A549 (cell line): ENCODE data around the gene CBFA2T3. TPM values are rescaled to one million over a fixed set of nuclear protein-coding genes. Genes with fewer than 3 reads are reported as not detected.

ENCODE experiments used
- ATAC-seq, 2 experiments: fragments of 200-7000 bp in 1 of 2; fragments of >200 bp in 1 of 2; cut with Nextera tagmentation in 1 of 2; cut with Tn5 transposase in 1 of 2; 3 replicates each; pipeline versions ENCODE4 v1.8.0 to v1.9.1; 2018 to 2020; ENCODE audit warnings: mild to moderate bottlenecking in 1 of 2, moderate library complexity in 1 of 2
- CTCF ChIA-PET: fragments of 300-600 bp; sonication (Branson Sonifier 250); formaldehyde crosslinking; extraction: SDS; loops from one replicate; lab custom pipeline; 2021; ENCODE audit warnings: antibody characterized with exemption, inconsistent platforms; lab: Yijun Ruan, JAX
- POLR2A ChIA-PET: fragments of 350-600 bp; formaldehyde crosslinking; extraction: SDS; loops from one replicate; lab custom pipeline; 2021; ENCODE audit warnings: antibody characterized with exemption, inconsistent platforms; lab: Yijun Ruan, JAX
- DNase-seq, 2 experiments: peaks; one replicate each; pipeline versions ENCODE4 v3.0.0 to v3.0.0-alpha.2; 2011 to 2016; ENCODE audit warnings: low read depth in 1 of 2, low spot score in 1 of 2
- FAIRE-seq: peaks from 2 replicates; lab custom pipeline; 2011; peaks lifted over from hg19 to GRCh38; lab: Jason Lieb, UNC
- H3K27ac ChIP-seq, 2 experiments: fragments of >200 bp; sonication (Bioruptor Twin); formaldehyde crosslinking; 3 replicates each; pipeline ENCODE4 v1.5.1; 2016 to 2017
- H3K4me1 ChIP-seq: fragments of >200 bp; sonication (Bioruptor Twin); formaldehyde crosslinking; 3 replicates; pipeline ENCODE4 v1.6.1; 2016
- H3K4me2 ChIP-seq: fragments of >200 bp; sonication (Bioruptor Twin); formaldehyde crosslinking; 3 replicates; pipeline ENCODE4 v1.6.1; 2016
- H3K4me3 ChIP-seq: fragments of >200 bp; sonication (Bioruptor Twin); formaldehyde crosslinking; 3 replicates; pipeline ENCODE4 v1.5.1; 2016
- H3K9me3 ChIP-seq: fragments of >200 bp; sonication (Bioruptor Twin); formaldehyde crosslinking; 3 replicates; pipeline ENCODE4 v1.6.1; 2016
- CHD4 ChIP-seq: fragments of 200-600 bp; sonication (generic); IDR thresholded peaks from 2 replicates; pipeline ENCODE4 v1.6.1; 2016; ENCODE audit warnings: antibody characterized with exemption, mild to moderate bottlenecking, borderline replicate concordance
- EHF ChIP-seq: fragments of 250-450 bp; sonication (Bioruptor Pico); IDR thresholded peaks from 2 replicates; pipeline ENCODE4 v1.5.0; 2020; ENCODE audit warnings: mild to moderate bottlenecking
- EHMT2 ChIP-seq: fragments of 200-600 bp; sonication (generic); IDR thresholded peaks from 2 replicates; pipeline ENCODE4 v1.6.1; 2016; ENCODE audit warnings: antibody characterized with exemption, low read depth, mild to moderate bottlenecking, moderate library complexity
- ESRRA ChIP-seq: fragments of 150-350 bp; IDR thresholded peaks from 2 replicates; pipeline ENCODE4 v1.6.1; 2014; ENCODE audit warnings: mild to moderate bottlenecking, low read length, borderline replicate concordance
- FOSB ChIP-seq: fragments of 250-450 bp; sonication (Bioruptor Pico); IDR thresholded peaks from 2 replicates; pipeline ENCODE4 v1.5.0; 2020; ENCODE audit warnings: mild to moderate bottlenecking, moderate library complexity
- FOSL2 ChIP-seq, 2 experiments: fragments of 450-650 bp in 1 of 2; fragments of >200 bp in 1 of 2; sonication (Bioruptor Twin) in 1 of 2; formaldehyde crosslinking; IDR thresholded peaks; 2 replicates each; pipeline versions ENCODE4 v1.5.0 to v1.6.1; 2016 to 2020; ENCODE audit warnings: mild to moderate bottlenecking in 1 of 2, moderate library complexity in 1 of 2
- GATA3 ChIP-seq: IDR thresholded peaks from 2 replicates; pipeline ENCODE4 v1.6.1; 2012; ENCODE audit warnings: borderline replicate concordance
- HOXB13 ChIP-seq: fragments of 250-450 bp; sonication (Bioruptor Pico); IDR thresholded peaks from 2 replicates; pipeline ENCODE4 v1.5.0; 2020; ENCODE audit warnings: low read depth, mild to moderate bottlenecking, moderate library complexity
- JUN ChIP-seq, 2 experiments: fragments of >200 bp; sonication (Bioruptor Twin); formaldehyde crosslinking; IDR thresholded peaks; 2 replicates in 1 of 2; 3 replicates in 1 of 2; pipeline ENCODE4 v1.6.1; 2016 to 2017
- KDM1A ChIP-seq: fragments of 200-600 bp; sonication (generic); IDR thresholded peaks from 2 replicates; pipeline ENCODE4 v1.6.1; 2016; ENCODE audit warnings: low read depth, mild to moderate bottlenecking
- KDM5A ChIP-seq: fragments of 200-600 bp; sonication (generic); IDR thresholded peaks from 2 replicates; pipeline ENCODE4 v1.6.1; 2016; ENCODE audit warnings: antibody characterized with exemption, mild to moderate bottlenecking
- MAZ ChIP-seq: fragments of 150-350 bp; IDR thresholded peaks from 2 replicates; pipeline ENCODE4 v1.6.1; 2014; ENCODE audit warnings: antibody characterized with exemption, low read depth, low read length, borderline replicate concordance
- NPAS2 ChIP-seq: fragments of 250-450 bp; sonication (Bioruptor Pico); IDR thresholded peaks from 2 replicates; pipeline ENCODE4 v1.8.0; 2022; ENCODE audit warnings: mild to moderate bottlenecking, moderate library complexity, borderline replicate concordance
- POLR2AphosphoS2 ChIP-seq: conservative IDR thresholded peaks from 2 replicates; pipeline ENCODE4 v1.6.1; 2012; ENCODE audit warnings: low read length, improper control_type of control experiment, inconsistent platforms
- RARB ChIP-seq: fragments of 250-450 bp; sonication (Bioruptor Pico); IDR thresholded peaks from 2 replicates; pipeline ENCODE4 v1.8.0; 2021; ENCODE audit warnings: mild to moderate bottlenecking, moderate library complexity
- RFX5 ChIP-seq: fragments of 450-650 bp; IDR thresholded peaks from 2 replicates; pipeline ENCODE4 v1.7.1; 2014; ENCODE audit warnings: antibody characterized with exemption, mild to moderate bottlenecking, moderate library complexity
- TP53 ChIP-seq: fragments of 250-450 bp; sonication (Bioruptor Pico); IDR thresholded peaks from 2 replicates; pipeline ENCODE4 v1.5.0; 2021; ENCODE audit warnings: mild to moderate bottlenecking, moderate library complexity
- ZNF302 ChIP-seq: fragments of 250-450 bp; sonication (Bioruptor Pico); IDR thresholded peaks from 2 replicates; pipeline ENCODE4 v1.9.0; 2021; ENCODE audit warnings: inconsistent platforms, mild to moderate bottlenecking, moderate library complexity
- ZSCAN20 ChIP-seq: fragments of 250-450 bp; sonication (Bioruptor Pico); IDR thresholded peaks from 2 replicates; pipeline ENCODE4 v1.8.0; 2022; ENCODE audit warnings: mild to moderate bottlenecking, moderate library complexity
- WGBS: methylation state at CpG from one replicate; pipeline ENCODE4 v1.1.6; 2017; ENCODE audit errors: missing lambda C conversion rate; 5-methylcytosine and 5-hydroxymethylcytosine counted together
- polyA plus RNA-seq, 4 experiments: library from polyadenylated mRNA; depleted of rRNA in 3 of 4; stranded (reverse); fragments of >200 nt; fragmentation: RNase III in 1 of 4; extraction: RNeasy Plus Mini Kit Qiagen cat#74134 plus additional on column Dnase treatment in 1 of 4; gene quantifications; 2 replicates in 3 of 4; 3 replicates in 1 of 4; pipeline ENCODE4 v1.2.3, GENCODE V29; 2011 to 2017
- TF ChIP-seq, protein P1 (sequence below): fragments of 450-650 bp; IDR thresholded peaks from 2 replicates; pipeline ENCODE4 v1.6.1; 2014; ENCODE audit warnings: antibody characterized with exemption
- TF ChIP-seq, protein P2 (sequence below): fragments of >200 bp; sonication (Bioruptor Twin); formaldehyde crosslinking; IDR thresholded peaks from 3 replicates; pipeline ENCODE4 v1.5.1; 2016
- TF ChIP-seq, protein P3 (sequence below): fragments of >200 bp; sonication (Bioruptor Twin); formaldehyde crosslinking; IDR thresholded peaks from 2 replicates; pipeline ENCODE4 v1.6.1; 2016
- TF ChIP-seq, protein P4 (sequence below): IDR thresholded peaks from 2 replicates; pipeline ENCODE4 v1.6.1; 2012; ENCODE audit warnings: low read depth, borderline replicate concordance
- TF ChIP-seq, protein P5 (sequence below): fragments of 200-600 bp; sonication (generic); IDR thresholded peaks from 2 replicates; pipeline ENCODE4 v1.6.1; 2016; ENCODE audit warnings: antibody characterized with exemption, mild to moderate bottlenecking, moderate library complexity

The CBFA2T3 gene
- polyA plus RNA-seq, 2 of the 4 experiments (the other 2 are of a cell fraction), result 0.08 TPM; not detected in 1

DNA sequence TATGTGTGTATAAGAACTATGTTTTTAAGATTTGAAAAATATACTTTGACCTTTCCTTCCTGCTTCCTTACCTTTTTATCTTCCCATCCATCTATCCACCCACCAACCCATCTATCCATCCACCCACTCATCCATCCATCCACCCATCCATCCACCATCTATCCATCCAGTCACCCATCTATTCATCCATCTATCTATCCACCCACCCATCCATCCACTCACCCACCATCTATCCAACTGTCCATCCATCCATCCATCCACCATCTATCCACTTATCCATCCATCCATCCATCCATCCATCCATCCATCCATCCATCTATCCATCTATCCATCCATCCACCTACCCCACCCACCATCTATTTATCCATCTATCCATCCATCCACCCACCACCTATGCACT lies 12.4 kb downstream of the CBFA2T3 start:
- no peaks in the 10 kb centered on the region for H3K9me3 ChIP-seq
- ChIA-PET POLR2A (no interaction called here), CTCF (no interaction called here)
- TF ChIP-seq KDM1A (no peak), HOXB13 (CRISPR knock-in tag) (no peak), GATA3 (no peak), NPAS2 (no peak), CHD4 (no peak)
- TF ChIP-seq, protein P1, sequence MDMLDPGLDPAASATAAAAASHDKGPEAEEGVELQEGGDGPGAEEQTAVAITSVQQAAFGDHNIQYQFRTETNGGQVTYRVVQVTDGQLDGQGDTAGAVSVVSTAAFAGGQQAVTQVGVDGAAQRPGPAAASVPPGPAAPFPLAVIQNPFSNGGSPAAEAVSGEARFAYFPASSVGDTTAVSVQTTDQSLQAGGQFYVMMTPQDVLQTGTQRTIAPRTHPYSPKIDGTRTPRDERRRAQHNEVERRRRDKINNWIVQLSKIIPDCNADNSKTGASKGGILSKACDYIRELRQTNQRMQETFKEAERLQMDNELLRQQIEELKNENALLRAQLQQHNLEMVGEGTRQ, result no peak
- TF ChIP-seq, protein P2, sequence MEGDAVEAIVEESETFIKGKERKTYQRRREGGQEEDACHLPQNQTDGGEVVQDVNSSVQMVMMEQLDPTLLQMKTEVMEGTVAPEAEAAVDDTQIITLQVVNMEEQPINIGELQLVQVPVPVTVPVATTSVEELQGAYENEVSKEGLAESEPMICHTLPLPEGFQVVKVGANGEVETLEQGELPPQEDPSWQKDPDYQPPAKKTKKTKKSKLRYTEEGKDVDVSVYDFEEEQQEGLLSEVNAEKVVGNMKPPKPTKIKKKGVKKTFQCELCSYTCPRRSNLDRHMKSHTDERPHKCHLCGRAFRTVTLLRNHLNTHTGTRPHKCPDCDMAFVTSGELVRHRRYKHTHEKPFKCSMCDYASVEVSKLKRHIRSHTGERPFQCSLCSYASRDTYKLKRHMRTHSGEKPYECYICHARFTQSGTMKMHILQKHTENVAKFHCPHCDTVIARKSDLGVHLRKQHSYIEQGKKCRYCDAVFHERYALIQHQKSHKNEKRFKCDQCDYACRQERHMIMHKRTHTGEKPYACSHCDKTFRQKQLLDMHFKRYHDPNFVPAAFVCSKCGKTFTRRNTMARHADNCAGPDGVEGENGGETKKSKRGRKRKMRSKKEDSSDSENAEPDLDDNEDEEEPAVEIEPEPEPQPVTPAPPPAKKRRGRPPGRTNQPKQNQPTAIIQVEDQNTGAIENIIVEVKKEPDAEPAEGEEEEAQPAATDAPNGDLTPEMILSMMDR, result no peak
- TF ChIP-seq, protein P3, sequence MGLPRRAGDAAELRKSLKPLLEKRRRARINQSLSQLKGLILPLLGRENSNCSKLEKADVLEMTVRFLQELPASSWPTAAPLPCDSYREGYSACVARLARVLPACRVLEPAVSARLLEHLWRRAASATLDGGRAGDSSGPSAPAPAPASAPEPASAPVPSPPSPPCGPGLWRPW, result no peak
- TF ChIP-seq, protein P4, sequence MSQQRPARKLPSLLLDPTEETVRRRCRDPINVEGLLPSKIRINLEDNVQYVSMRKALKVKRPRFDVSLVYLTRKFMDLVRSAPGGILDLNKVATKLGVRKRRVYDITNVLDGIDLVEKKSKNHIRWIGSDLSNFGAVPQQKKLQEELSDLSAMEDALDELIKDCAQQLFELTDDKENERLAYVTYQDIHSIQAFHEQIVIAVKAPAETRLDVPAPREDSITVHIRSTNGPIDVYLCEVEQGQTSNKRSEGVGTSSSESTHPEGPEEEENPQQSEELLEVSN, result no peak
- TF ChIP-seq, all 56 proteins: peak for 0
- no peaks in the 10 kb centered on the region for H3K4me1 ChIP-seq
- ATAC-seq (no peak), DNase-seq (no peak), FAIRE-seq (no peak)
- H3K4me2 ChIP-seq, result no peak overlapping the region
- no peak overlapping the region for H3K27ac ChIP-seq
- no peak overlapping the region for H3K4me3 ChIP-seq

DNA sequence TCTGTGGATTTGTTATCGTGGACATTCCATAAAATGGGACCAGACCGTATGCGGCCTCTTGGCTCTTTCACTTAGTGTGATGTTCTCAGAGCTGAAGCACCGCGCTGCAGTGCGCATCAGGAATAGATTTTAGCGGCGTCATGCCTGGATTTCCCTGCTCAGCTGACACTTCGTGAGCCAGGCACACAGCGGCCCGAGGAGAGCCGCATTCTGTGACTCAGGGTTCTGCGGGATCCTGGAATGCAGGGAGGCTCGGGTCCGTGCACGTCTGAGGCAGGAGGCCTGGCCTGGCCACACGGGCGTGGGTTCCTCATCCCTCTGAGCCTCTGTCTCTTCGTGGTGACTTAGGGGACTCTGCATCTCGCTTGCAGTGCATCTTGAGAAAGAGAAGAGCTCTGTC lies 13.4 kb downstream of the CBFA2T3 start:
- no peaks in the 10 kb centered on the region for H3K9me3 ChIP-seq
- 45% methylated on average over 18 of the region's 20 CpGs for WGBS
- no peak overlapping the region for H3K27ac ChIP-seq
- DNase-seq, result no peak
- H3K4me1 ChIP-seq, result no peaks in the 10 kb centered on the region
- no peak overlapping the region for H3K4me3 ChIP-seq
- no peak for TF ChIP-seq POLR2AphosphoS2
- no peak for TF ChIP-seq RFX5
- H3K4me2 ChIP-seq, result no peak overlapping the region
- CTCF ChIA-PET, result no interaction called here
- POLR2A ChIA-PET, result no interaction called here
- no peak for FAIRE-seq
- ATAC-seq, result peak in 1 of 2 experiments; percentile 30; a peak in 2 of 6 replicates

DNA sequence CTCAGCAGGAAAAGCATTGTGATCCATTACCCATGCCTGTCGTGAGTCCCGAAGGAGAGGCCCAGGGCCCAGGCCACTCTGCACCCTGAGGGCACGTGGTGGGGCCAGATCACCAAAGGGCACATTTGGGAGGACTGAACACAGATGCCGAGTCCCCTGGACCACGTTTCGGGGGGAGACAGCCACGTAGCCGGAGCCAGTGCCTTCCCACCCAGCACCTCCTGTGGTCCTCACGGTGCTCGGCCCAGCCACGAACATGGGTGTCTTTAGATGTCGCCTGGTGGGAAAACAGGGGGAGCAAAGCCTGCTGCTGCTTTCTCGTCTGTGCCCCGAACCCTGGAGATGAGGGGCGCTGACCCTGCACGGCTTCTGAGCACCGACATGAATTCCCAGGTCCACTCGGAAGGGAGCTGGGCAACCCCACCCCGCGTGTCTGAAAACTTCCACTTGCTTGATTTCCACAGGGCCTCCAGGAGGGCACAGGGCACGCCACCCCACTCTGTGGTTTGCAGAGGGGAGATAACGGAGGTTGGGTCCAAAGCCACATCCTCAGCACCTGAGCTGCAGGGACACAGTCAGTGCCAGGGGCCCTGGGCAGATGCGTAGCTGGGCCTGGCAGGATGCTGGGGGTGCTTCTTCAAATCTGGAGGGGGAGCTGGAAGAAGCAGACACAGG lies 14.4 kb downstream of the CBFA2T3 start:
- POLR2A ChIA-PET, result no interaction called here
- CTCF ChIA-PET, result no interaction called here
- FAIRE-seq (no peak), DNase-seq (no peak), ATAC-seq (no peak)
- no peaks in the 10 kb centered on the region for H3K9me3 ChIP-seq
- H3K4me2 ChIP-seq, result no peak overlapping the region
- H3K4me1 ChIP-seq, result no peaks in the 10 kb centered on the region
- WGBS, result 36% methylated on average over 22 of the region's 23 CpGs
- TF ChIP-seq TP53 (CRISPR knock-in tag), result no peak
- no peak for TF ChIP-seq EHMT2
- TF ChIP-seq ZSCAN20, result no peak
- TF ChIP-seq GATA3, result no peak
- TF ChIP-seq RARB (CRISPR knock-in tag), result no peak
- no peak for TF ChIP-seq FOSB (CRISPR knock-in tag)
- no peak for TF ChIP-seq KDM5A
- TF ChIP-seq, protein P4, result no peak
- no peak for TF ChIP-seq FOSL2 (IDR thresholded peaks at IDR 0.05)
- no peak for TF ChIP-seq FOSL2 (CRISPR knock-in tag; IDR thresholded peaks at IDR 0.05)
- TF ChIP-seq, protein P5, sequence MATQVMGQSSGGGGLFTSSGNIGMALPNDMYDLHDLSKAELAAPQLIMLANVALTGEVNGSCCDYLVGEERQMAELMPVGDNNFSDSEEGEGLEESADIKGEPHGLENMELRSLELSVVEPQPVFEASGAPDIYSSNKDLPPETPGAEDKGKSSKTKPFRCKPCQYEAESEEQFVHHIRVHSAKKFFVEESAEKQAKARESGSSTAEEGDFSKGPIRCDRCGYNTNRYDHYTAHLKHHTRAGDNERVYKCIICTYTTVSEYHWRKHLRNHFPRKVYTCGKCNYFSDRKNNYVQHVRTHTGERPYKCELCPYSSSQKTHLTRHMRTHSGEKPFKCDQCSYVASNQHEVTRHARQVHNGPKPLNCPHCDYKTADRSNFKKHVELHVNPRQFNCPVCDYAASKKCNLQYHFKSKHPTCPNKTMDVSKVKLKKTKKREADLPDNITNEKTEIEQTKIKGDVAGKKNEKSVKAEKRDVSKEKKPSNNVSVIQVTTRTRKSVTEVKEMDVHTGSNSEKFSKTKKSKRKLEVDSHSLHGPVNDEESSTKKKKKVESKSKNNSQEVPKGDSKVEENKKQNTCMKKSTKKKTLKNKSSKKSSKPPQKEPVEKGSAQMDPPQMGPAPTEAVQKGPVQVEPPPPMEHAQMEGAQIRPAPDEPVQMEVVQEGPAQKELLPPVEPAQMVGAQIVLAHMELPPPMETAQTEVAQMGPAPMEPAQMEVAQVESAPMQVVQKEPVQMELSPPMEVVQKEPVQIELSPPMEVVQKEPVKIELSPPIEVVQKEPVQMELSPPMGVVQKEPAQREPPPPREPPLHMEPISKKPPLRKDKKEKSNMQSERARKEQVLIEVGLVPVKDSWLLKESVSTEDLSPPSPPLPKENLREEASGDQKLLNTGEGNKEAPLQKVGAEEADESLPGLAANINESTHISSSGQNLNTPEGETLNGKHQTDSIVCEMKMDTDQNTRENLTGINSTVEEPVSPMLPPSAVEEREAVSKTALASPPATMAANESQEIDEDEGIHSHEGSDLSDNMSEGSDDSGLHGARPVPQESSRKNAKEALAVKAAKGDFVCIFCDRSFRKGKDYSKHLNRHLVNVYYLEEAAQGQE, result no peak
- no peak for TF ChIP-seq ZNF302
- no peak for TF ChIP-seq MAZ
- no peak for TF ChIP-seq EHF
- no peak for TF ChIP-seq KDM1A
- no peak for TF ChIP-seq ESRRA
- no peak for TF ChIP-seq JUN (IDR thresholded peaks at IDR 0.05)
- H3K27ac ChIP-seq, result no peak overlapping the region
- H3K4me3 ChIP-seq, result no peak overlapping the region
